HL-60 (cell line): Measurements from ENCODE around the gene SPATS2L.

Experiments used
- DNase-seq, 2 experiments: peaks; one replicate each; pipeline ENCODE4 v3.0.0-alpha.2; 2010 to 2020; ENCODE audit warnings: low read depth in 1 of 2, low spot score in 1 of 2
- H3K27ac ChIP-seq: fragments of 250-450 bp; sonication (Bioruptor Pico); replicated peaks from 2 replicates; pipeline ENCODE4 v1.5.1; 2020; ENCODE audit warnings: mild to moderate bottlenecking, moderate library complexity
- H3K27me3 ChIP-seq: fragments of 250-450 bp; sonication (Bioruptor Pico); 2 replicates; pipeline ENCODE4 v1.5.1; 2021; ENCODE audit warnings: mild to moderate bottlenecking, moderate library complexity; ENCODE audit not compliant: insufficient read depth, poor library complexity, severe bottlenecking
- H3K4me3 ChIP-seq: replicated peaks from 2 replicates; pipeline ENCODE4 v1.5.1; 2011; ENCODE audit warnings: mild to moderate bottlenecking, control low read depth, low read length; ENCODE audit not compliant: insufficient read depth
- CTCF ChIP-seq: IDR thresholded peaks from one replicate; pipeline ENCODE4 v1.5.1; 2011; ENCODE audit warnings: low read length, control low read depth, inconsistent platforms; ENCODE audit not compliant: insufficient read depth
- GABPA ChIP-seq: IDR thresholded peaks from 2 replicates; pipeline ENCODE4 v1.6.1; 2012; ENCODE audit warnings: low read depth
- POLR2AphosphoS5 ChIP-seq: IDR thresholded peaks from 2 replicates; pipeline ENCODE4 v1.6.1; 2012; ENCODE audit warnings: low read depth
- REST ChIP-seq: IDR thresholded peaks from 2 replicates; pipeline ENCODE4 v1.6.1; 2012; ENCODE audit warnings: low read depth; ENCODE audit not compliant: insufficient replicate concordance
- SPI1 ChIP-seq: IDR thresholded peaks from 2 replicates; pipeline ENCODE4 v1.6.1; 2012; ENCODE audit warnings: low read depth, mild to moderate bottlenecking, borderline replicate concordance

The SPATS2L gene

GRCh38 chr2:200336980-200337615 lies 30.6 kb downstream of the SPATS2L start:
- no peak for DNase-seq
- H3K27ac ChIP-seq, result no peak overlapping the region
- no peak for TF ChIP-seq CTCF
- TF ChIP-seq SPI1, result no peak
- TF ChIP-seq POLR2AphosphoS5, result no peak
- no peak for TF ChIP-seq GABPA
- no peak for TF ChIP-seq REST
- H3K27me3 ChIP-seq, result no peaks in the 10 kb centered on the region
- no peak overlapping the region for H3K4me3 ChIP-seq

- H3K27ac ChIP-seq, result no peak overlapping the region
- no peak overlapping the region for H3K4me3 ChIP-seq
- no peak for DNase-seq
- TF ChIP-seq GABPA, result no peak
- H3K27me3 ChIP-seq, result no peaks in the 10 kb centered on the region
Observed at GRCh38 chr2:200337621-200338020, 31.1 kb downstream of the SPATS2L start.

- no peak for DNase-seq
Observed at GRCh38 chr2:200338692-200339091, 32.2 kb downstream of the SPATS2L start.

More at GRCh38 chr2:200338692-200339091, 32.2 kb downstream of the SPATS2L start:
- Histone ChIP-seq H3K27ac (no peak overlapping the region), H3K4me3 (no peak overlapping the region), H3K27me3 (no peaks in the 10 kb centered on the region)
- peak; percentile 39; the same call in 1 of the 2 replicates for TF ChIP-seq SPI1
- no peak for TF ChIP-seq CTCF
- no peak for TF ChIP-seq REST
